ENCODE measurements around the gene LINGO1. TPM values are rescaled to one million over a fixed set of nuclear protein-coding genes. Genes with fewer than 3 reads are reported as not detected.

The LINGO1 gene
- total RNA-seq, 2 donors from 2014 or later: 7.9 to 19.7 TPM

GRCh38 chr15:77619883-77620282, 12.8 kb downstream of the LINGO1 start:
- Histone ChIP-seq H3K9ac (ENCODE audit: extremely low read depth, low read length, poor library complexity, severe bottlenecking) (no peak overlapping the region), H3K9me3 (ENCODE audit: control insufficient read depth, low read length) (no peaks in the 10 kb centered on the region), H3K27me3 (ENCODE audit: control insufficient read depth, insufficient read depth, low read length, poor library complexity, severe bottlenecking) (no peaks in the 10 kb centered on the region), H3K4me3 (ENCODE audit: low read length) (no peak overlapping the region), H3K36me3 (ENCODE audit: control insufficient read depth, insufficient read depth, low read length) (no peaks in the 10 kb centered on the region), H3K4me1 (ENCODE audit: control insufficient read depth, insufficient read depth, low read length) (peaks cover 14% of the 10 kb centered on the region), H3K27ac (ENCODE audit: low read depth, low read length) (no peak overlapping the region)
- Mint-ChIP-seq H3K27me3 (ENCODE audit: insufficient read depth) (peaks cover 1% of the 10 kb centered on the region), H3K27ac (no peak overlapping the region), H3K36me3 (ENCODE audit: low read depth) (peaks cover 3% of the 10 kb centered on the region), H3K4me1 (peaks cover 30% of the 10 kb centered on the region), H3K9me3 (no peaks in the 10 kb centered on the region), H3K4me3 (no peak overlapping the region)
- 74 to 98% methylated on average over 5 to 6 of the region's 6 CpGs for WGBS, 2 experiments (ENCODE audit: insufficient coverage in 1 of 2, insufficient read length in 1 of 2)
- no peak for DNase-seq
- TF ChIP-seq, protein P1, sequence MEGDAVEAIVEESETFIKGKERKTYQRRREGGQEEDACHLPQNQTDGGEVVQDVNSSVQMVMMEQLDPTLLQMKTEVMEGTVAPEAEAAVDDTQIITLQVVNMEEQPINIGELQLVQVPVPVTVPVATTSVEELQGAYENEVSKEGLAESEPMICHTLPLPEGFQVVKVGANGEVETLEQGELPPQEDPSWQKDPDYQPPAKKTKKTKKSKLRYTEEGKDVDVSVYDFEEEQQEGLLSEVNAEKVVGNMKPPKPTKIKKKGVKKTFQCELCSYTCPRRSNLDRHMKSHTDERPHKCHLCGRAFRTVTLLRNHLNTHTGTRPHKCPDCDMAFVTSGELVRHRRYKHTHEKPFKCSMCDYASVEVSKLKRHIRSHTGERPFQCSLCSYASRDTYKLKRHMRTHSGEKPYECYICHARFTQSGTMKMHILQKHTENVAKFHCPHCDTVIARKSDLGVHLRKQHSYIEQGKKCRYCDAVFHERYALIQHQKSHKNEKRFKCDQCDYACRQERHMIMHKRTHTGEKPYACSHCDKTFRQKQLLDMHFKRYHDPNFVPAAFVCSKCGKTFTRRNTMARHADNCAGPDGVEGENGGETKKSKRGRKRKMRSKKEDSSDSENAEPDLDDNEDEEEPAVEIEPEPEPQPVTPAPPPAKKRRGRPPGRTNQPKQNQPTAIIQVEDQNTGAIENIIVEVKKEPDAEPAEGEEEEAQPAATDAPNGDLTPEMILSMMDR (conservative IDR thresholded peaks at IDR 0.05): no peak

DNA sequence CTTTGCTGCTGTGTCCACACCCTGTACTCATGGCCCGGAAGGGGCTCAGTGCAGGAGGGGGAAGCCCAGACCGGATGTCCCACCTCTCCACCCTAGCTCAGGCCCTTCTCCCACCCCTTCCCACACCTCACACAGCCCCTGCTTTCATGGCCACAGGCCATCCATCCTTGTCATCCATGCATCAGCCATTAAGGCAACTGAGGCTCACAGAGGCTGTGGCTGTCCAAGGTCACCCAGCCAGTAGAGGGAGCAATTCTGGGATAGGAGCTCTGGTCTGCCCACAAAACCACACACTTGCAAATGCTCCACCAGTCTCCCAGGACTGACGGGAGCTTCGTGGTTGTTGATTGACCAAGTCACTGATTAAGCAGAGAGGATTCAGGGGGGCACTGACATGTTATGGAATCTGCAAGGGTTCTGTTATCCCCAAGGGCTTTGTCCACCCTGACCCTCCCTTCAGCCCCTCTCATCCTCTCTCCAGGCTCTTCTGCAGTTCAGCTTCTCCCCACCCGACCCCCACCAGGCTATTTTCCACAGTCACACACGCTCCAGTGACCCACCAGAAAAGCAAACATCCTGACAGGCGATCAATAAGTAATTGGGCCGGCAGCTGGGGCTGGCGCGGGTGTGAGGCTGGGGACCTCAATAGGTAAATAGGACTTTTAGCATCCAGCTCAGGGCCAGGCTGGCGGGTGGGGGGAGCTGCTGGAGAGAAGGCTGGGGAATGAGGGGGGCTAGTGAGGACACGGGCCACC, 15.1 kb downstream of the LINGO1 start:
- Histone ChIP-seq H3K27me3 (ENCODE audit: control insufficient read depth, insufficient read depth, low read length, poor library complexity, severe bottlenecking) (no peaks in the 10 kb centered on the region), H3K9me3 (ENCODE audit: control insufficient read depth, low read length) (no peaks in the 10 kb centered on the region), H3K36me3 (ENCODE audit: control insufficient read depth, insufficient read depth, low read length) (no peaks in the 10 kb centered on the region), H3K4me1 (ENCODE audit: control insufficient read depth, insufficient read depth, low read length) (peaks cover 5% of the 10 kb centered on the region), H3K4me3 (ENCODE audit: low read length) (no peak overlapping the region), H3K27ac (ENCODE audit: low read depth, low read length) (no peak overlapping the region), H3K9ac (ENCODE audit: extremely low read depth, low read length, poor library complexity, severe bottlenecking) (no peak overlapping the region)
- H3K27me3 Mint-ChIP-seq (ENCODE audit: insufficient read depth): peaks cover 1% of the 10 kb centered on the region
- TF ChIP-seq, protein P1 (conservative IDR thresholded peaks at IDR 0.05): peak; percentile 85
- no peak overlapping the region for H3K4me3 Mint-ChIP-seq
- peak overlapping the region; percentile 48 for H3K27ac Mint-ChIP-seq
- WGBS, 2 experiments (ENCODE audit: insufficient coverage in 1 of 2, insufficient read length in 1 of 2): 79 to 90% methylated on average over 2 to 12 of the region's 12 CpGs
- peaks cover 12% of the 10 kb centered on the region for H3K36me3 Mint-ChIP-seq (ENCODE audit: low read depth)
- H3K4me1 Mint-ChIP-seq: peaks cover 18% of the 10 kb centered on the region
- peak; percentile 82 for DNase-seq
- no peaks in the 10 kb centered on the region for H3K9me3 Mint-ChIP-seq

DNA sequence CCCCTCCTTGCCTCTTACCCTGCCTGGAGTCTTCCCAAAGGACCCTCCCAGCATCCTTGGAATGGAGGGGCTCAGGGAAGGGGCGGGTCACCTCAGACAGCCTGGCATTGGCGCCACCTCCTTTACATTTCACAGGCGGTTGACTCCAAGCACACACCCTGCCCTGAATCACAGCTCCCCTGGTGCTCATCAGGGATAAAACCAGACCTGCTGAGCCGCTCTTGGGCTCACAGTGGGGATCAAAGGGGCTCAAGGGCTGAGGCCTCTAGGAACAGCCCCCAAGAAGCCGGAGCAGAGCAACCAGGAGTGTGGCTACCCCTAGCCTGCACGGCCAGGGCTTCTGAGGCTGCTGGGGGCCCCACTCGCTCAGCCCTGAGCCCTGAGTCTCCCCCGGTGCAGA, 16.6 kb downstream of the LINGO1 start:
- Mint-ChIP-seq H3K27ac (no peak overlapping the region), H3K9me3 (no peaks in the 10 kb centered on the region), H3K36me3 (ENCODE audit: low read depth) (peaks cover 12% of the 10 kb centered on the region), H3K4me3 (no peak overlapping the region), H3K4me1 (peaks cover 9% of the 10 kb centered on the region), H3K27me3 (ENCODE audit: insufficient read depth) (peaks cover 1% of the 10 kb centered on the region)
- no peaks in the 10 kb centered on the region for H3K27me3 ChIP-seq (ENCODE audit: control insufficient read depth, insufficient read depth, low read length, poor library complexity, severe bottlenecking)
- H3K36me3 ChIP-seq (ENCODE audit: control insufficient read depth, insufficient read depth, low read length): no peaks in the 10 kb centered on the region
- H3K27ac ChIP-seq (ENCODE audit: low read depth, low read length): no peak overlapping the region
- DNase-seq: no peak
- TF ChIP-seq, protein P1 (conservative IDR thresholded peaks at IDR 0.05): no peak
- no peaks in the 10 kb centered on the region for H3K9me3 ChIP-seq (ENCODE audit: control insufficient read depth, low read length)
- H3K4me3 ChIP-seq (ENCODE audit: low read length): no peak overlapping the region
- WGBS, 2 experiments (ENCODE audit: insufficient coverage in 1 of 2, insufficient read length in 1 of 2): 81 to 82% methylated on average over 6 to 8 of the region's 8 CpGs
- no peak overlapping the region for H3K9ac ChIP-seq (ENCODE audit: extremely low read depth, low read length, poor library complexity, severe bottlenecking)
- H3K4me1 ChIP-seq (ENCODE audit: control insufficient read depth, insufficient read depth, low read length): no peaks in the 10 kb centered on the region

All from endodermal cell (in vitro differentiated cells).